H1 (cell line): ENCODE measurements around the gene CIRBP. TPM values are rescaled to one million over a fixed set of nuclear protein-coding genes. Genes with fewer than 3 reads are reported as not detected.

Source experiments
- BACH1 ChIP-seq: IDR thresholded peaks from 2 replicates; pipeline ENCODE4 v1.6.1; 2012; ENCODE audit warnings: low read length, improper control_type of control experiment
- SAP30 ChIP-seq: fragments of 300-600 bp; sonication (generic); IDR thresholded peaks from 2 replicates; pipeline ENCODE4 v1.7.1; 2012; ENCODE audit warnings: low read length, moderate library complexity, mild to moderate bottlenecking, inconsistent platforms; ENCODE audit not compliant: insufficient read depth, insufficient replicate concordance
- YY1 ChIP-seq: IDR thresholded peaks from 2 replicates; pipeline ENCODE4 v1.6.1; 2011; ENCODE audit warnings: low read depth, mild to moderate bottlenecking, low read length
- polyA plus RNA-seq, 7 experiments: library from polyadenylated mRNA; depleted of rRNA in 3 of 7; stranded (reverse) in 5 of 7; unstranded in 2 of 7; fragments of >200 nt in 5 of 7; fragments of 200-250 nt in 2 of 7; gene quantifications; 1 replicate in 5 of 7; 2 replicates in 1 of 7; 4 replicates in 1 of 7; pipeline versions ENCODE4 v1.2.1 to v1.2.3, GENCODE V29; 2011 to 2013; ENCODE audit warnings: missing spikeins in 2 of 7, mixed read lengths in 2 of 7
- total RNA-seq: library from RNA; stranded (reverse); fragmentation: NEBNext Ultra II Directional; extraction: Animal tissue kit (Norgen Biotek cat#: 25700); gene quantifications from 2 replicates; pipeline ENCODE4 v1.2.1, GENCODE V29; 2021

Gene CIRBP
- total and polyA plus RNA-seq, 2 of the 8 experiments (the other 6 are each of a cell fraction or from before 2014, with no cell fraction given), result 175 to 199 TPM

- TF ChIP-seq SAP30, result no peak
- TF ChIP-seq YY1, result no peak
- TF ChIP-seq BACH1, result peak; percentile 60; the same call in 1 of the 2 replicates
- TF ChIP-seq, all 59 proteins: peak for 9
Measured at GRCh38 chr19:1275976-1276627, 7.0 kb downstream of the CIRBP start (continued).
